DND-41 (cell line): ENCODE results near the gene PTPN12.

Experiments used
- CTCF ChIP-seq: IDR thresholded peaks from 2 replicates; pipeline ENCODE4 v1.5.1; 2012; ENCODE audit warnings: borderline replicate concordance, low read length, moderate library complexity, mild to moderate bottlenecking; ENCODE audit not compliant: poor library complexity, severe bottlenecking; ENCODE audit errors: extremely low read depth
- EZH2 ChIP-seq: IDR thresholded peaks from 3 replicates; pipeline ENCODE4 v1.6.1; 2012; ENCODE audit warnings: borderline replicate concordance, low read depth, mild to moderate bottlenecking, moderate library complexity, low read length, inconsistent platforms; ENCODE audit not compliant: severe bottlenecking

- TF ChIP-seq CTCF = no peak
- no peak for TF ChIP-seq EZH2
Measured at GRCh38 chr7:77653572-77653971, 116.5 kb downstream of the PTPN12 start.
